ENCODE data around the gene ATE1.

Gene ATE1

DNA sequence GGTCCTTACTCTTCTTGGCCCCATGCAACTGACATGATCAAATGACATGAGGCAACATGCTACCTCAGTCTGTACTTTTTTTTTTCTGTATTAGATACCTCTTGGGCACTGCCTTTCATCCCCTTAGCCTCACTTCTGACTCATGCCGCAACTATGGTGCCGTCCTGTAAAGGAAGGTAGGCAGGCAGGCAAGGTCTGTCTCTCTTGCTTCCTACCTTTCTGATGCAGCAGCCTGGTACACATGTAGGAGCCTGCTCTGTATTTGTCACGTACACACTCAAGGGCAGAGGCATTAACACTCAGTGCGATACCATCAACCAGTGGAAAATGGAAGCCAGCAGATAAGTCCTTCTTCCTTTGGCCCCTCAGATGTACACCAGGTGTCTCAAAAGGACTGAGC, 146.7 kb downstream of the ATE1 start:
- no peak for TF ChIP-seq EZH2 (IDR thresholded peaks at IDR 0.05; ENCODE audit: borderline replicate concordance, low read length)
- TF ChIP-seq, protein P1, sequence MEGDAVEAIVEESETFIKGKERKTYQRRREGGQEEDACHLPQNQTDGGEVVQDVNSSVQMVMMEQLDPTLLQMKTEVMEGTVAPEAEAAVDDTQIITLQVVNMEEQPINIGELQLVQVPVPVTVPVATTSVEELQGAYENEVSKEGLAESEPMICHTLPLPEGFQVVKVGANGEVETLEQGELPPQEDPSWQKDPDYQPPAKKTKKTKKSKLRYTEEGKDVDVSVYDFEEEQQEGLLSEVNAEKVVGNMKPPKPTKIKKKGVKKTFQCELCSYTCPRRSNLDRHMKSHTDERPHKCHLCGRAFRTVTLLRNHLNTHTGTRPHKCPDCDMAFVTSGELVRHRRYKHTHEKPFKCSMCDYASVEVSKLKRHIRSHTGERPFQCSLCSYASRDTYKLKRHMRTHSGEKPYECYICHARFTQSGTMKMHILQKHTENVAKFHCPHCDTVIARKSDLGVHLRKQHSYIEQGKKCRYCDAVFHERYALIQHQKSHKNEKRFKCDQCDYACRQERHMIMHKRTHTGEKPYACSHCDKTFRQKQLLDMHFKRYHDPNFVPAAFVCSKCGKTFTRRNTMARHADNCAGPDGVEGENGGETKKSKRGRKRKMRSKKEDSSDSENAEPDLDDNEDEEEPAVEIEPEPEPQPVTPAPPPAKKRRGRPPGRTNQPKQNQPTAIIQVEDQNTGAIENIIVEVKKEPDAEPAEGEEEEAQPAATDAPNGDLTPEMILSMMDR (IDR thresholded peaks at IDR 0.05; ENCODE audit: low read length), result no peak
- no peaks in the 10 kb centered on the region for H4K20me1 ChIP-seq (ENCODE audit: insufficient read depth, low read length)
- H3K79me2 ChIP-seq (ENCODE audit: insufficient read depth, low read length), result no peaks in the 10 kb centered on the region
- no peak overlapping the region for H2AFZ ChIP-seq (ENCODE audit: low read length)
- H3F3A ChIP-seq (ENCODE audit: insufficient read depth, low read length), result no peaks in the 10 kb centered on the region
- no peak overlapping the region for H3K9ac ChIP-seq (ENCODE audit: low read length)
- H3K27ac ChIP-seq (ENCODE audit: low read depth, low read length, poor library complexity, severe bottlenecking), result no peak overlapping the region
- H3K4me3 ChIP-seq (ENCODE audit: low read depth, low read length, poor library complexity, severe bottlenecking), result no peak overlapping the region
- H3K4me1 ChIP-seq (ENCODE audit: insufficient read depth, low read length, severe bottlenecking), result no peaks in the 10 kb centered on the region
- no peaks in the 10 kb centered on the region for H3K27me3 ChIP-seq (ENCODE audit: insufficient read depth, low read length)
- H3K36me3 ChIP-seq (ENCODE audit: insufficient read depth, low read length), result peaks cover 7% of the 10 kb centered on the region; the same call in 1 of the 2 replicates
- no peaks in the 10 kb centered on the region for H3K9me3 ChIP-seq (ENCODE audit: low read length)
- no peaks in the 10 kb centered on the region for H3K9me2 ChIP-seq (ENCODE audit: low read depth, low read length)
- H3K4me2 ChIP-seq (ENCODE audit: low read length), result no peak overlapping the region

DNA sequence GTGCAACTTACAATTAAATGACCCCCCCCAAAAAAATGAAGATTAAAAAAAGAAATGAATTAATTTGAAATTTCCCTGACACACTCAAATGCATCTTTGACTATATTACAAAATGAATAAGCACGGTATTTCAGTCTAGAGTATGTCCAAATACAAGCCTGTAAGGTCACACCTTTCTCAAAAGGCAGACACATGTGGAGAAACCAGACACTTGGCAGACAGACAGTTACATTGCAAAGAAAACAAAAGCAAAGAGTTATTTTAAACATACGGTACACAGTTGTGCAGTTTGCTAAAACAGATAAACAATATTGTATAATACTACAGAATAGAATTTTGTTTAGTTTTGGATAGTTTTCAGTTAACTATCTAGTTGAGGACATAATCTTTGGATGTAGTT, 153.0 kb downstream of the ATE1 start:
- no peak overlapping the region for H3K9ac ChIP-seq (ENCODE audit: low read length)
- no peak for TF ChIP-seq EZH2 (IDR thresholded peaks at IDR 0.05; ENCODE audit: borderline replicate concordance, low read length)
- TF ChIP-seq, protein P1 (IDR thresholded peaks at IDR 0.05; ENCODE audit: low read length), result no peak
- H3K79me2 ChIP-seq (ENCODE audit: insufficient read depth, low read length), result no peaks in the 10 kb centered on the region
- no peaks in the 10 kb centered on the region for H3F3A ChIP-seq (ENCODE audit: insufficient read depth, low read length)
- no peaks in the 10 kb centered on the region for H3K9me2 ChIP-seq (ENCODE audit: low read depth, low read length)
- H4K20me1 ChIP-seq (ENCODE audit: insufficient read depth, low read length), result no peaks in the 10 kb centered on the region
- H3K4me1 ChIP-seq (ENCODE audit: insufficient read depth, low read length, severe bottlenecking), result no peaks in the 10 kb centered on the region
- H3K4me2 ChIP-seq (ENCODE audit: low read length), result no peak overlapping the region
- no peak overlapping the region for H2AFZ ChIP-seq (ENCODE audit: low read length)
- H3K4me3 ChIP-seq (ENCODE audit: low read depth, low read length, poor library complexity, severe bottlenecking), result no peak overlapping the region
- H3K27ac ChIP-seq (ENCODE audit: low read depth, low read length, poor library complexity, severe bottlenecking), result no peak overlapping the region
- H3K27me3 ChIP-seq (ENCODE audit: insufficient read depth, low read length), result no peaks in the 10 kb centered on the region
- H3K9me3 ChIP-seq (ENCODE audit: low read length), result no peaks in the 10 kb centered on the region
- peaks cover 4% of the 10 kb centered on the region; the same call in 1 of the 2 replicates for H3K36me3 ChIP-seq (ENCODE audit: insufficient read depth, low read length)

DNA sequence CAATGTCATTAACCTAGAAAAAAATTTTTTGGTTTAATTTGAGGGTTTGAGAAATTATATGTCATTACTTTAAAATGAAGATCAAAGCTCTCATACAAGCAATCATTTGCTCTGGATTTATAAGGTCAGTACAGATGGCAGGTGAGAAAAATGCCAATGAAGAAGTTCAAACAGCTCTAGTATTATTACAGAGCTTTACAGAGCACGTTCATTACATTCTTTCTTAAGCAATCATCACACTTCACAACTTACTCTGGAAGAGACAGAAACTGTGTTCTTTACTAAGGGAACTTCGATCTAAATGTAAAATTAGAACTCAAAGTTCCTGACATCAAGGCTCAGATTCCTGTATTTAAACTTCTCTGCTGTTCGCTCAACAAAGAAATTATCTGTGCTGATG, 153.4 kb downstream of the ATE1 start:
- Histone ChIP-seq H3K9me3 (ENCODE audit: low read length) (no peaks in the 10 kb centered on the region), H2AFZ (ENCODE audit: low read length) (no peak overlapping the region), H3K4me3 (ENCODE audit: low read depth, low read length, poor library complexity, severe bottlenecking) (no peak overlapping the region), H3K9me2 (ENCODE audit: low read depth, low read length) (no peaks in the 10 kb centered on the region), H3K4me2 (ENCODE audit: low read length) (no peak overlapping the region), H4K20me1 (ENCODE audit: insufficient read depth, low read length) (no peaks in the 10 kb centered on the region), H3K27ac (ENCODE audit: low read depth, low read length, poor library complexity, severe bottlenecking) (no peak overlapping the region), H3K36me3 (ENCODE audit: insufficient read depth, low read length) (peaks cover 6% of the 10 kb centered on the region; the same call in 1 of the 2 replicates), H3K4me1 (ENCODE audit: insufficient read depth, low read length, severe bottlenecking) (no peaks in the 10 kb centered on the region), H3K27me3 (ENCODE audit: insufficient read depth, low read length) (no peaks in the 10 kb centered on the region), H3K9ac (ENCODE audit: low read length) (no peak overlapping the region), H3K79me2 (ENCODE audit: insufficient read depth, low read length) (no peaks in the 10 kb centered on the region), H3F3A (ENCODE audit: insufficient read depth, low read length) (no peaks in the 10 kb centered on the region)
- TF ChIP-seq, protein P1 (IDR thresholded peaks at IDR 0.05; ENCODE audit: low read length), result no peak
- TF ChIP-seq EZH2 (IDR thresholded peaks at IDR 0.05; ENCODE audit: borderline replicate concordance, low read length), result no peak

Data from OCI-LY1 (cell line).